CD4-positive, alpha-beta T cell treated with Interleukin-6 for 4 hours (primary cell): Measurements from ENCODE around the gene CHCHD3.

ENCODE experiments used
- DNase-seq: peaks from one replicate; pipeline ENCODE4 v3.0.0-alpha.2; 2020; ENCODE audit warnings: mixed read lengths

Gene CHCHD3

GRCh38 chr7:132799081-132799413 is 282.8 kb downstream of the CHCHD3 start:
- no peak for DNase-seq

- no peak for DNase-seq
Observed at GRCh38 chr7:132797152-132797551, 284.7 kb downstream of the CHCHD3 start.

GRCh38 chr7:132793474-132793873 is 288.4 kb downstream of the CHCHD3 start:
- DNase-seq: no peak

- no peak for DNase-seq
Observed at GRCh38 chr7:132791036-132791435, 290.9 kb downstream of the CHCHD3 start.

- DNase-seq: no peak
Observed at GRCh38 chr7:132790104-132790503, 291.8 kb downstream of the CHCHD3 start.

- DNase-seq: no peak
Observed at GRCh38 chr7:132789281-132789680, 292.6 kb downstream of the CHCHD3 start.

GRCh38 chr7:132785870-132786269 is 296.0 kb downstream of the CHCHD3 start:
- DNase-seq: no peak

GRCh38 chr7:132784406-132784805 is 297.5 kb downstream of the CHCHD3 start:
- no peak for DNase-seq

- no peak for DNase-seq
Observed at GRCh38 chr7:132783824-132784223, 298.1 kb downstream of the CHCHD3 start.

GRCh38 chr7:132782777-132783640 is 298.9 kb downstream of the CHCHD3 start:
- DNase-seq: no peak

GRCh38 chr7:132780822-132781221 is 301.1 kb downstream of the CHCHD3 start:
- no peak for DNase-seq

GRCh38 chr7:132779164-132779563 is 302.7 kb downstream of the CHCHD3 start:
- no peak for DNase-seq

GRCh38 chr7:132778761-132779160 is 303.1 kb downstream of the CHCHD3 start:
- DNase-seq: no peak

- no peak for DNase-seq
Observed at GRCh38 chr7:132777956-132778355, 303.9 kb downstream of the CHCHD3 start.

GRCh38 chr7:132777414-132777813 is 304.5 kb downstream of the CHCHD3 start:
- no peak for DNase-seq

GRCh38 chr7:132776048-132776620 is 305.8 kb downstream of the CHCHD3 start:
- no peak for DNase-seq

- no peak for DNase-seq
Observed at GRCh38 chr7:132773527-132773956, 308.3 kb downstream of the CHCHD3 start.

GRCh38 chr7:132771301-132771730 is 310.6 kb downstream of the CHCHD3 start:
- peak; percentile 62 for DNase-seq

- DNase-seq: no peak
Observed at GRCh38 chr7:132770055-132770454, 311.8 kb downstream of the CHCHD3 start.

GRCh38 chr7:132769280-132769679 is 312.6 kb downstream of the CHCHD3 start:
- DNase-seq: no peak

GRCh38 chr7:132768099-132768498 is 313.8 kb downstream of the CHCHD3 start:
- no peak for DNase-seq

- no peak for DNase-seq
Observed at GRCh38 chr7:132767378-132767777, 314.5 kb downstream of the CHCHD3 start.

- no peak for DNase-seq
Observed at GRCh38 chr7:132766660-132767059, 315.2 kb downstream of the CHCHD3 start.

- no peak for DNase-seq
Observed at GRCh38 chr7:132765861-132766260, 316.0 kb downstream of the CHCHD3 start.

GRCh38 chr7:132764762-132765161 is 317.1 kb downstream of the CHCHD3 start:
- DNase-seq: no peak
